NCI-H2196 (cell line): ENCODE measurements around the gene MYOG.

Experiments
- DNase-seq: peaks from one replicate; lab custom pipeline; 2025; ENCODE audit not compliant: unreplicated experiment; lab: John Stamatoyannopoulos, UW

Gene MYOG

GRCh38 chr1:203085528-203086406, at the start of gene MYOG:
Gene MYOG (minus strand): TSS chr1:203086012. CDS start chr1:203085961, 51 bp downstream.
- DNase-seq, result no peak

GRCh38 chr1:203133970-203134725, 48.3 kb upstream of the MYOG start:
- DNase-seq, result no peak

GRCh38 chr1:203131548-203132200, 45.9 kb upstream of the MYOG start:
- DNase-seq, result no peak

- DNase-seq, result peak; percentile 47
These were observed 44.7 kb upstream of the MYOG start for GRCh38 chr1:203130358-203130985.

GRCh38 chr1:203129501-203130231, 43.9 kb upstream of the MYOG start:
- peak; percentile 61 for DNase-seq

- DNase-seq, result no peak
These were observed 43.1 kb upstream of the MYOG start for GRCh38 chr1:203128716-203129500.

GRCh38 chr1:203128431-203128715, 42.6 kb upstream of the MYOG start:
- DNase-seq, result no peak

- DNase-seq, result peak; percentile 54
These were observed 42.0 kb upstream of the MYOG start, which contains the start of gene ADORA1 for GRCh38 chr1:203127666-203128430. Gene ADORA1 (plus strand): TSS chr1:203127726. CDS start chr1:203128842, 1,116 bp downstream.

- no peak for DNase-seq
These were observed 41.3 kb upstream of the MYOG start for GRCh38 chr1:203126866-203127665.

- DNase-seq, result no peak
These were observed 40.5 kb upstream of the MYOG start for GRCh38 chr1:203126151-203126865.

GRCh38 chr1:203124546-203125317, 38.9 kb upstream of the MYOG start:
- no peak for DNase-seq

GRCh38 chr1:203124011-203124410, 38.2 kb upstream of the MYOG start:
- DNase-seq, result no peak

GRCh38 chr1:203122159-203122558, 36.3 kb upstream of the MYOG start:
- DNase-seq, result no peak

GRCh38 chr1:203121186-203122015, 35.6 kb upstream of the MYOG start:
- DNase-seq, result no peak

GRCh38 chr1:203120325-203121153, 34.7 kb upstream of the MYOG start:
- no peak for DNase-seq
